HepG2 (cell line): ENCODE measurements around the gene IFNG. TPM values are rescaled to one million over a fixed set of nuclear protein-coding genes. Genes with fewer than 3 reads are reported as not detected.

Experiments
- ATAC-seq: fragments of 200-7000 bp; cut with Tn5 transposase; 3 replicates; pipeline ENCODE4 v1.9.1; 2020; ENCODE audit warnings: mild to moderate bottlenecking, moderate library complexity
- BruUV-seq: library from RNA; stranded (reverse); fragments of 400-500 nt; replicated peaks from 2 replicates; lab custom pipeline; 2021; lab: Mats Ljungman, UMichigan
- CTCF ChIA-PET: fragments of 300-600 bp; formaldehyde crosslinking; extraction: SDS; loops from one replicate; lab custom pipeline; 2021; ENCODE audit warnings: low total read pairs, inconsistent platforms, low intra/inter-chr PET ratio; lab: Yijun Ruan, JAX
- POLR2A ChIA-PET: fragments of 350-600 bp; sonication (Branson Sonifier 250); formaldehyde crosslinking; loops from one replicate; lab custom pipeline; 2020; ENCODE audit warnings: antibody characterized with exemption, inconsistent platforms; lab: Yijun Ruan, JAX
- DNase-seq: peaks from one replicate; pipeline ENCODE4 v3.0.0-alpha.2; 2015; ENCODE audit warnings: low spot score
- FAIRE-seq: peaks from 3 replicates; lab custom pipeline; 2011; peaks lifted over from hg19 to GRCh38; lab: Jason Lieb, UNC
- H2AFZ ChIP-seq: one replicate; pipeline ENCODE4 v1.6.1; 2011; ENCODE audit warnings: low read length, inconsistent platforms
- H3K27ac ChIP-seq: fragments of 300-600 bp; 3 replicates; pipeline ENCODE4 v1.8.0; 2011; ENCODE audit warnings: mixed run types, mild to moderate bottlenecking, mixed read lengths, low read length, inconsistent platforms; ENCODE audit not compliant: insufficient read depth; ENCODE audit errors: extremely low read length
- H3K27me3 ChIP-seq, 2 experiments: fragments of 200-600 bp in 1 of 2; 2 replicates in 1 of 2; 3 replicates in 1 of 2; pipeline versions ENCODE4 v1.6.0 to v1.8.0; 2011; ENCODE audit warnings: low read length in 2 of 2, mild to moderate bottlenecking in 2 of 2, moderate library complexity in 2 of 2, inconsistent platforms in 1 of 2; ENCODE audit not compliant: insufficient read depth in 2 of 2, control insufficient read depth in 1 of 2
- H3K36me3 ChIP-seq, 2 experiments: fragments of 200-600 bp in 1 of 2; replicated peaks in 1 of 2; 2 replicates in 1 of 2; 3 replicates in 1 of 2; pipeline versions ENCODE4 v1.5.1 to v1.8.0; 2011; ENCODE audit warnings: low read length in 2 of 2, inconsistent platforms in 1 of 2; ENCODE audit not compliant: insufficient read depth in 2 of 2, control insufficient read depth in 1 of 2
- H3K4me1 ChIP-seq: 2 replicates; pipeline ENCODE4 v1.5.1; 2012; ENCODE audit warnings: low read length, inconsistent platforms; ENCODE audit not compliant: insufficient read depth
- H3K4me2 ChIP-seq: 2 replicates; pipeline ENCODE4 v1.6.0; 2011; ENCODE audit warnings: low read depth, low read length, inconsistent platforms
- H3K4me3 ChIP-seq, 3 experiments: fragments of 200-600 bp in 1 of 3; sonication (generic), shearing (Covaris generic) in 1 of 3; replicated peaks in 1 of 3; 2 replicates each; pipeline ENCODE4 v1.5.1; 2011 to 2016; ENCODE audit warnings: low read length in 3 of 3, inconsistent platforms in 2 of 3, low read depth in 2 of 3, mild to moderate bottlenecking in 2 of 3, control low read depth in 1 of 3, mixed read lengths in 1 of 3; ENCODE audit not compliant: insufficient read depth in 1 of 3
- H3K79me2 ChIP-seq: one replicate; pipeline ENCODE4 v1.6.1; 2011; ENCODE audit warnings: low read length, inconsistent platforms; ENCODE audit not compliant: insufficient read depth
- H3K9ac ChIP-seq: 2 replicates; pipeline ENCODE4 v1.6.0; 2011; ENCODE audit warnings: mild to moderate bottlenecking, low read depth, low read length, inconsistent platforms; ENCODE audit not compliant: insufficient read depth
- H3K9me3 ChIP-seq: 2 replicates; pipeline ENCODE4 v1.5.1; 2012; ENCODE audit warnings: mild to moderate bottlenecking, low read length
- H4K20me1 ChIP-seq: 2 replicates; pipeline ENCODE4 v1.6.0; 2011; ENCODE audit warnings: inconsistent platforms, mild to moderate bottlenecking, low read length, moderate library complexity; ENCODE audit not compliant: insufficient read depth
- ATF7-NPFF ChIP-seq: sonication (generic); formaldehyde crosslinking; IDR thresholded peaks from 2 replicates; pipeline ENCODE4 v1.8.1; 2023; ENCODE audit warnings: mild to moderate bottlenecking, low read depth, missing genetic modification reagents, moderate library complexity
- GABPA ChIP-seq, 2 experiments: IDR thresholded peaks; 2 replicates each; pipeline ENCODE4 v1.6.1; 2011 to 2016; ENCODE audit warnings: low read depth in 2 of 2, low read length in 1 of 2, missing biosample characterization in 1 of 2, missing genetic modification characterization in 1 of 2
- GTF3A ChIP-seq: sonication (generic); formaldehyde crosslinking; conservative IDR thresholded peaks from 2 replicates; pipeline ENCODE4 v1.4.0; 2020; ENCODE audit warnings: mild to moderate bottlenecking, missing genetic modification reagents
- HCFC1 ChIP-seq: fragments of 150-350 bp; IDR thresholded peaks from 2 replicates; pipeline ENCODE4 v1.6.1; 2014; ENCODE audit warnings: low read depth, low read length
- MIER3 ChIP-seq: IDR thresholded peaks from 2 replicates; pipeline ENCODE4 v1.6.1; 2016; ENCODE audit warnings: missing compliant biosample characterization, borderline replicate concordance
- NRL ChIP-seq: sonication (generic); formaldehyde crosslinking; IDR thresholded peaks from 2 replicates; pipeline ENCODE4 v1.5.0; 2020; ENCODE audit warnings: missing genetic modification reagents, mild to moderate bottlenecking, moderate library complexity, borderline replicate concordance
- RBFOX2 ChIP-seq: fragments of 200-400 bp; formaldehyde crosslinking; IDR thresholded peaks from 2 replicates; pipeline ENCODE4 v1.6.1; 2017; ENCODE audit warnings: low read depth, mild to moderate bottlenecking, low read length
- ZBTB43 ChIP-seq: sonication (generic); formaldehyde crosslinking; conservative IDR thresholded peaks from 2 replicates; pipeline ENCODE4 v1.4.0; 2020; ENCODE audit warnings: missing genetic modification reagents
- ZNF282 ChIP-seq: fragments of 450-650 bp; IDR thresholded peaks from 2 replicates; pipeline ENCODE4 v1.6.1; 2018; ENCODE audit not compliant: partially characterized antibody
- ZNF3 ChIP-seq: IDR thresholded peaks from 2 replicates; pipeline ENCODE4 v1.7.0; 2017; ENCODE audit warnings: inconsistent platforms
- ZNF747 ChIP-seq: sonication (generic); formaldehyde crosslinking; IDR thresholded peaks from 2 replicates; pipeline ENCODE4 v1.8.1; 2023; ENCODE audit warnings: missing genetic modification reagents, mild to moderate bottlenecking, borderline replicate concordance
- ZNF780A ChIP-seq: sonication (generic); formaldehyde crosslinking; IDR thresholded peaks from 2 replicates; pipeline ENCODE4 v1.8.0; 2022; ENCODE audit warnings: mild to moderate bottlenecking, missing genetic modification reagents, moderate library complexity
- ZSCAN22 ChIP-seq: sonication (generic); formaldehyde crosslinking; IDR thresholded peaks from 2 replicates; pipeline ENCODE4 v1.4.0; 2020; ENCODE audit warnings: mild to moderate bottlenecking, missing genetic modification reagents
- WGBS: methylation state at CpG from one replicate; pipeline ENCODE4 v1.1.6; 2017; ENCODE audit warnings: low lambda C conversion rate; 5-methylcytosine and 5-hydroxymethylcytosine counted together
- in situ Hi-C: cut with HindIII; loops from 2 replicates; pipeline ENCODE4 v1.10.0; 2017; ENCODE audit warnings: low pct_unique_long_range_greater_than_20kb; ENCODE audit not compliant: extremely low pct_ligation_motif_present
- intact Hi-C: fragments of 100-400 bp; cut with micrococcal nuclease; formaldehyde crosslinking; loops from one replicate; pipeline ENCODE4 v1.10.0; 2022; ENCODE audit not compliant: unreplicated experiment
- polyA plus RNA-seq, 8 experiments: library from polyadenylated mRNA; depleted of rRNA in 3 of 8; stranded (reverse) in 7 of 8; unstranded in 1 of 8; fragments of >200 nt; fragmentation: Illumina TruSeq in 4 of 8; extraction: Trizol in 4 of 8; gene quantifications; 2 replicates each; pipeline versions ENCODE4 v1.2.1 to v1.2.3, GENCODE V29; 2011 to 2016; ENCODE audit warnings: low read depth in 4 of 8, missing spikeins in 1 of 8, mixed read lengths in 1 of 8; ENCODE audit not compliant: insufficient read depth in 1 of 8
- total RNA-seq, 5 experiments: library from RNA; depleted of rRNA; stranded (reverse); fragments of >200 nt; fragmentation: Illumina TruSeq; extraction: Trizol; gene quantifications; 2 replicates each; pipeline ENCODE4 v1.2.3, GENCODE V29; 2016; ENCODE audit warnings: low read depth in 1 of 5
- TF ChIP-seq, protein P1 (sequence below): sonication (generic); formaldehyde crosslinking; IDR thresholded peaks from 2 replicates; pipeline ENCODE4 v1.5.0; 2020; ENCODE audit warnings: mild to moderate bottlenecking, missing genetic modification reagents, borderline replicate concordance
- TF ChIP-seq, protein P2 (sequence below), 2 experiments: sonication (generic) in 1 of 2; formaldehyde crosslinking in 1 of 2; IDR thresholded peaks; 2 replicates each; pipeline versions ENCODE4 v1.4.0 to v1.6.1; 2016 to 2020; ENCODE audit warnings: borderline replicate concordance in 1 of 2, low read depth in 1 of 2, mild to moderate bottlenecking in 1 of 2, missing genetic modification reagents in 1 of 2

Gene IFNG
- total and polyA plus RNA-seq, 2 of the 13 experiments (the other 11 are each of a cell fraction or from before 2014, with no cell fraction given): not detected

- Histone ChIP-seq H3K9me3 (no peaks in the 10 kb centered on the region), H3K4me3 (no peak overlapping the region), H3K36me3 (no peaks in the 10 kb centered on the region), H3K4me2 (no peak overlapping the region), H3K79me2 (no peaks in the 10 kb centered on the region), H3K9ac (no peak overlapping the region), H3K4me1 (no peaks in the 10 kb centered on the region), H3K27ac (no peak overlapping the region), H3K27me3 (no peaks in the 10 kb centered on the region; a peak in 1 of 5 replicates), H4K20me1 (no peaks in the 10 kb centered on the region), H2AFZ (no peak overlapping the region)
- POLR2A ChIA-PET: no interaction called here
- intact Hi-C loops: no loop called here
- CTCF ChIA-PET: no interaction called here
- DNase-seq (no peak), ATAC-seq (no peak), FAIRE-seq (no peak)
- in situ Hi-C loops: no loop called here
- BruUV-seq: no TSS peak
- 27% methylated on average over 2 of the region's 4 CpGs for WGBS
- TF ChIP-seq NRL (no peak), ZBTB43 (CRISPR knock-in tag) (no peak), ATF7-NPFF (no peak), HCFC1 (no peak), RBFOX2 (no peak), GTF3A (CRISPR knock-in tag) (no peak), ZNF780A (CRISPR knock-in tag) (no peak), ZNF3 (no peak), GABPA (IDR thresholded peaks at IDR 0.05; ENCODE audit: low read depth, low read length) (no peak), GABPA (CRISPR knock-in tag; IDR thresholded peaks at IDR 0.05; ENCODE audit: low read depth) (no peak), ZNF747 (CRISPR knock-in tag) (no peak), ZSCAN22 (CRISPR knock-in tag) (no peak), ZNF282 (no peak), MIER3 (no peak)
- TF ChIP-seq, protein P1, sequence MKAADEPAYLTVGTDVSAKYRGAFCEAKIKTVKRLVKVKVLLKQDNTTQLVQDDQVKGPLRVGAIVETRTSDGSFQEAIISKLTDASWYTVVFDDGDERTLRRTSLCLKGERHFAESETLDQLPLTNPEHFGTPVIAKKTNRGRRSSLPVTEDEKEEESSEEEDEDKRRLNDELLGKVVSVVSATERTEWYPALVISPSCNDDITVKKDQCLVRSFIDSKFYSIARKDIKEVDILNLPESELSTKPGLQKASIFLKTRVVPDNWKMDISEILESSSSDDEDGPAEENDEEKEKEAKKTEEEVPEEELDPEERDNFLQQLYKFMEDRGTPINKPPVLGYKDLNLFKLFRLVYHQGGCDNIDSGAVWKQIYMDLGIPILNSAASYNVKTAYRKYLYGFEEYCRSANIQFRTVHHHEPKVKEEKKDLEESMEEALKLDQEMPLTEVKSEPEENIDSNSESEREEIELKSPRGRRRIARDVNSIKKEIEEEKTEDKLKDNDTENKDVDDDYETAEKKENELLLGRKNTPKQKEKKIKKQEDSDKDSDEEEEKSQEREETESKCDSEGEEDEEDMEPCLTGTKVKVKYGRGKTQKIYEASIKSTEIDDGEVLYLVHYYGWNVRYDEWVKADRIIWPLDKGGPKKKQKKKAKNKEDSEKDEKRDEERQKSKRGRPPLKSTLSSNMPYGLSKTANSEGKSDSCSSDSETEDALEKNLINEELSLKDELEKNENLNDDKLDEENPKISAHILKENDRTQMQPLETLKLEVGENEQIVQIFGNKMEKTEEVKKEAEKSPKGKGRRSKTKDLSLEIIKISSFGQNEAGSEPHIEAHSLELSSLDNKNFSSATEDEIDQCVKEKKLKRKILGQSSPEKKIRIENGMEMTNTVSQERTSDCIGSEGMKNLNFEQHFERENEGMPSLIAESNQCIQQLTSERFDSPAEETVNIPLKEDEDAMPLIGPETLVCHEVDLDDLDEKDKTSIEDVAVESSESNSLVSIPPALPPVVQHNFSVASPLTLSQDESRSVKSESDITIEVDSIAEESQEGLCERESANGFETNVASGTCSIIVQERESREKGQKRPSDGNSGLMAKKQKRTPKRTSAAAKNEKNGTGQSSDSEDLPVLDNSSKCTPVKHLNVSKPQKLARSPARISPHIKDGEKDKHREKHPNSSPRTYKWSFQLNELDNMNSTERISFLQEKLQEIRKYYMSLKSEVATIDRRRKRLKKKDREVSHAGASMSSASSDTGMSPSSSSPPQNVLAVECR: no peak
- TF ChIP-seq, protein P2, sequence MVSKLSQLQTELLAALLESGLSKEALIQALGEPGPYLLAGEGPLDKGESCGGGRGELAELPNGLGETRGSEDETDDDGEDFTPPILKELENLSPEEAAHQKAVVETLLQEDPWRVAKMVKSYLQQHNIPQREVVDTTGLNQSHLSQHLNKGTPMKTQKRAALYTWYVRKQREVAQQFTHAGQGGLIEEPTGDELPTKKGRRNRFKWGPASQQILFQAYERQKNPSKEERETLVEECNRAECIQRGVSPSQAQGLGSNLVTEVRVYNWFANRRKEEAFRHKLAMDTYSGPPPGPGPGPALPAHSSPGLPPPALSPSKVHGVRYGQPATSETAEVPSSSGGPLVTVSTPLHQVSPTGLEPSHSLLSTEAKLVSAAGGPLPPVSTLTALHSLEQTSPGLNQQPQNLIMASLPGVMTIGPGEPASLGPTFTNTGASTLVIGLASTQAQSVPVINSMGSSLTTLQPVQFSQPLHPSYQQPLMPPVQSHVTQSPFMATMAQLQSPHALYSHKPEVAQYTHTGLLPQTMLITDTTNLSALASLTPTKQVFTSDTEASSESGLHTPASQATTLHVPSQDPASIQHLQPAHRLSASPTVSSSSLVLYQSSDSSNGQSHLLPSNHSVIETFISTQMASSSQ (IDR thresholded peaks at IDR 0.05; ENCODE audit: low read depth): no peak
- TF ChIP-seq, protein P2 (CRISPR knock-in tag; IDR thresholded peaks at IDR 0.05; ENCODE audit: borderline replicate concordance): no peak
Observed at GRCh38 chr12:68119724-68120211, 39.8 kb downstream of the IFNG start.
